Keratinocyte (primary cell): Measurements from ENCODE around the gene CCDC126.

ENCODE experiments used
- CTCF ChIP-seq, 3 experiments: IDR thresholded peaks in 1 of 3; conservative IDR thresholded peaks in 1 of 3; optimal IDR thresholded peaks in 1 of 3; 2 replicates in 2 of 3; 3 replicates in 1 of 3; pipeline versions ENCODE3 to v1.5.1; 2011; ENCODE audit warnings: low read length in 3 of 3, mild to moderate bottlenecking in 3 of 3, moderate library complexity in 2 of 3, control low read depth in 1 of 3, inconsistent platforms in 1 of 3; ENCODE audit not compliant: insufficient read depth in 2 of 3; ENCODE audit errors: extremely low read depth in 1 of 3
- EZH2 ChIP-seq: IDR thresholded peaks from one replicate; pipeline ENCODE4 v1.6.1; 2012; ENCODE audit warnings: inconsistent platforms, mild to moderate bottlenecking, low read length, moderate library complexity

- TF ChIP-seq EZH2 (no peak), CTCF (optimal IDR thresholded peaks at IDR 0.05 in 1 of 3, IDR thresholded peaks at IDR 0.05 in 1 of 3, conservative IDR thresholded peaks at IDR 0.05 in 1 of 3; ENCODE audit: extremely low read depth in 1 of 3, insufficient read depth in 2 of 3, low read length in 3 of 3) (no peak)
These were observed 61.7 kb downstream of the CCDC126 start for GRCh38 chr7:23658831-23659427.
